ENCODE results near the gene PSEN1.

PSEN1 gene

DNA sequence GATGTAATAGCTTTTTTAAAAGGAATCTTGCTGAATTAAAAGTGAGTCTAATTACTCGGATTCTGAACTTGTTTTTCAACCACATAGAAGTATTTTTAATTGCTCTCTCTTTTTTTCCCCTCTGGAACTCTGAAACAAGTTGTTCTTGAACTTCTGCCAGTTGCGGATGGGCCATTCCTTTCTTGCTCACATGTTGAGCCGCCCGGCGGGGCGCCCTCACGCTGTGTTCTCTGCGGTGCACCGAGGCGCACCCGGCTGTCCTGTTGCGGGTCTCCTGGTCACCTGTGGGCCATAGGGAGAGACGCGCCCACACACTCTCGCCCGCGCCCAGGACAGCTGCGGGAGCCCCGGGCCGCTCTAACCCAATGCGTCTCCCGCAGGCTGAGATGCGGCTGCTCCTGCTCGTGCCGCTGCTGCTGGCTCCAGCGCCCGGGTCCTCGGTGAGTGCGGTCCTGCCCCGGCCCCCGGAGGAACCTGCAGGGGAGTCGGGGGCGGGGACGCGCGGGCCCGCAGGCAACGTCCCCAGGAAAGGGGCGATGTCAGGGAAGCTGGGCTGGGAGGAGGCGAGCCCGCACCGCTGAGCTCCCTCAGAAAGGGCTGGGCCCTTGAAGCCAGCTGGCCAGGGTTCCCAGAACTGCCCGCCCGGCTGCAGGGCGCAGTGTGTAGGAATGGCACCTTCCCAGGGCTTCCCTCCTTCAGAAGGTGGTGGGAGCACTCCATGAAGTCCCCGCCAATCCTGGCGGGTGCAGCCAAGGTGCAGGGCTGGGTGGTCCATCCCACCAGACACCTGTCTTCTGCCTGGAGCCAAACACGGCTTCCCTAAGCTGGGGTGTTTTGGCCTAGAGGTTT, 103.3 kb downstream of the PSEN1 start:
- FAIRE-seq, result peak; percentile 16
- DNase-seq (ENCODE audit: insufficient read length, low spot score), result no peak
- no peak for TF ChIP-seq PAX5 (IDR thresholded peaks at IDR 0.05; ENCODE audit: insufficient read depth, low read length, severe bottlenecking)
- no peak for TF ChIP-seq TAF1 (IDR thresholded peaks at IDR 0.05; ENCODE audit: low read depth, low read length)
- TF ChIP-seq POLR2A (IDR thresholded peaks at IDR 0.05; ENCODE audit: low read depth, low read length), result no peak
- TF ChIP-seq POU2F2 (IDR thresholded peaks at IDR 0.05; ENCODE audit: low read depth, low read length), result no peak
- TF ChIP-seq SPI1 (IDR thresholded peaks at IDR 0.05; ENCODE audit: low read depth, low read length), result no peak
- TF ChIP-seq POLR2AphosphoS5 (IDR thresholded peaks at IDR 0.05; ENCODE audit: low read depth, low read length), result no peak

DNA sequence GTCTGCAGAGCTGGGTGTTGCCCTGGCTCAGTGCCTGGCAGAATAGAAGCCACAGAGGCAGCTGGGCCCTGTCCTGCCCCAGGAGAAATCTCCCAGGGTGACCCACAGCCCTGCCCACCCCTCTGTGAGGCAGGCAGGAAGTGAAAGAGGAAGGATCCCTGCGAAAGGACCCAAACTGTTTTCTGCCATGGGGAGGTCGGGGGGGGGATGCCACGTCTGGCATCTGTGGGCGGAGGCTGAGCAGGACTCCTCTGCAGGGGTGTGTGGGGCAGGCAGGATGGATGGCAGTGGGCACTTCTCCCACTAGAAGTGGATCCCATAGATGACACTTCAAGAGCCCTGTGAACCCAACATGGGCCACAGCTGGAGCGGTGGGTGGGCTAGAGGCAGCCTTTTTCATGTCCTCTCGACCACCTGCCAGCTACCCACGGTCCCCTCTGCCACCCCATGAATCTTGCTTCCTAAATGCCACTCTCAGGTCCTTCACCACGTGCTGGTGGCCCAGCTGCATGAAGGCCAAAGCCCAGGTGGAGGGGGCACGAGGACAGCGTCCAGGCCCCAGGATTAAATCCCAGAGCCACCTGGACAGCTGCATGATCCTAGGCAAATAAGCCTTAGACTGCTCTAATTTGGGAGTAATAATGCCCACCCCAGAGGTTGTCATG, 104.6 kb downstream of the PSEN1 start:
- TF ChIP-seq SPI1 (IDR thresholded peaks at IDR 0.05; ENCODE audit: low read depth, low read length) (peak; percentile 56; the same call in 1 of the 2 replicates), POLR2AphosphoS5 (IDR thresholded peaks at IDR 0.05; ENCODE audit: low read depth, low read length) (no peak)
- FAIRE-seq (no peak), DNase-seq (ENCODE audit: insufficient read length, low spot score) (no peak)

DNA sequence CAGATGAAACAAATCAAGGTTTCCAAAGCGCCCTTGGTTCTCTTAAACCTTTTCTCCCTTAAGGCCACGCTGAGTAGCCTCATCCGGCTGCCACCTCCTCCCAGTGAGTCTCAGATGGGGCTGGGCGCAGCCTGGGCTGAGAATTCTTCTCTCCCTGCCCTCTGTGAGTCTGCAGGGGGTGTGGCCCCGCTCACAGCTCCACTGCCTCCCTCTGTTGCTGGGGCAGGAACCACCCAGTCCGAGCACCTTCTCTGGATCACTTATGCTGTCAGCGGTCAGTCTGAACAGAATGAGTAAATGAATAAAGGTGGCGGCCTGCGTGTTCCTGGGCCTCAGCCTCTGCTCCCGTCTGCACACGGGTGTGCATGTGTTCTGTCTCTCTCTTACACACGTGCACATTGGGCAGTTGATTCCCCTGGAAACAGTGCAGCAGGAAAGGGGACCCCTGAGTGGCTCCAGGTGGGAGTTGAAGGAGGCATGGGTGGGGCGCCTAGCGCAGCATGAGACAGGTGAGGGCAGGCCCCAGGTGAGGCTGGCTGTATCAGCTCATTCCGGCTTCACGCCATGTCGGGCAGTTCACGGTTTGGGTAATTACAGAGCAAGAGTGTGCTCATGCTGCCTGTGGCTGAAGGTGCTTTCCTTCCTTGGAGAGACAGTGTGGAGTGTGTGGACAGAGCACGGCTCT, 105.3 kb downstream of the PSEN1 start:
- FAIRE-seq (no peak), DNase-seq (ENCODE audit: insufficient read length, low spot score) (no peak)
- TF ChIP-seq TAF1 (IDR thresholded peaks at IDR 0.05; ENCODE audit: low read depth, low read length), result no peak
- no peak for TF ChIP-seq POLR2A (IDR thresholded peaks at IDR 0.05; ENCODE audit: low read depth, low read length)
- TF ChIP-seq POU2F2 (IDR thresholded peaks at IDR 0.05; ENCODE audit: low read depth, low read length), result no peak
- TF ChIP-seq PAX5 (IDR thresholded peaks at IDR 0.05; ENCODE audit: insufficient read depth, low read length, severe bottlenecking), result no peak
- no peak for TF ChIP-seq SPI1 (IDR thresholded peaks at IDR 0.05; ENCODE audit: low read depth, low read length)
- no peak for TF ChIP-seq POLR2AphosphoS5 (IDR thresholded peaks at IDR 0.05; ENCODE audit: low read depth, low read length)

- FAIRE-seq, result peak; percentile 45
- no peak for TF ChIP-seq POLR2A (IDR thresholded peaks at IDR 0.05; ENCODE audit: low read depth, low read length)
- no peak for TF ChIP-seq SPI1 (IDR thresholded peaks at IDR 0.05; ENCODE audit: low read depth, low read length)
- TF ChIP-seq POLR2AphosphoS5 (IDR thresholded peaks at IDR 0.05; ENCODE audit: low read depth, low read length), result no peak
- no peak for TF ChIP-seq POU2F2 (IDR thresholded peaks at IDR 0.05; ENCODE audit: low read depth, low read length)
- TF ChIP-seq TAF1 (IDR thresholded peaks at IDR 0.05; ENCODE audit: low read depth, low read length), result no peak
- TF ChIP-seq PAX5 (IDR thresholded peaks at IDR 0.05; ENCODE audit: insufficient read depth, low read length, severe bottlenecking), result no peak
- no peak for DNase-seq (ENCODE audit: insufficient read length, low spot score)
Measured at GRCh38 chr14:73242357-73242901, 106.1 kb downstream of the PSEN1 start.

GRCh38 chr14:73243341-73243740, 107.0 kb downstream of the PSEN1 start:
- DNase-seq (ENCODE audit: insufficient read length, low spot score) (no peak), FAIRE-seq (peak; percentile 60)
- TF ChIP-seq POLR2AphosphoS5 (IDR thresholded peaks at IDR 0.05; ENCODE audit: low read depth, low read length) (no peak), POU2F2 (IDR thresholded peaks at IDR 0.05; ENCODE audit: low read depth, low read length) (no peak), SPI1 (IDR thresholded peaks at IDR 0.05; ENCODE audit: low read depth, low read length) (no peak), TAF1 (IDR thresholded peaks at IDR 0.05; ENCODE audit: low read depth, low read length) (no peak), PAX5 (IDR thresholded peaks at IDR 0.05; ENCODE audit: insufficient read depth, low read length, severe bottlenecking) (no peak), POLR2A (IDR thresholded peaks at IDR 0.05; ENCODE audit: low read depth, low read length) (no peak)

- FAIRE-seq (no peak), DNase-seq (ENCODE audit: insufficient read length, low spot score) (no peak)
- TF ChIP-seq PAX5 (IDR thresholded peaks at IDR 0.05; ENCODE audit: insufficient read depth, low read length, severe bottlenecking), result no peak
- no peak for TF ChIP-seq TAF1 (IDR thresholded peaks at IDR 0.05; ENCODE audit: low read depth, low read length)
- no peak for TF ChIP-seq SPI1 (IDR thresholded peaks at IDR 0.05; ENCODE audit: low read depth, low read length)
- no peak for TF ChIP-seq POLR2AphosphoS5 (IDR thresholded peaks at IDR 0.05; ENCODE audit: low read depth, low read length)
- TF ChIP-seq POU2F2 (IDR thresholded peaks at IDR 0.05; ENCODE audit: low read depth, low read length), result no peak
- no peak for TF ChIP-seq POLR2A (IDR thresholded peaks at IDR 0.05; ENCODE audit: low read depth, low read length)
Measured at GRCh38 chr14:73243748-73244147, 107.4 kb downstream of the PSEN1 start.

DNA sequence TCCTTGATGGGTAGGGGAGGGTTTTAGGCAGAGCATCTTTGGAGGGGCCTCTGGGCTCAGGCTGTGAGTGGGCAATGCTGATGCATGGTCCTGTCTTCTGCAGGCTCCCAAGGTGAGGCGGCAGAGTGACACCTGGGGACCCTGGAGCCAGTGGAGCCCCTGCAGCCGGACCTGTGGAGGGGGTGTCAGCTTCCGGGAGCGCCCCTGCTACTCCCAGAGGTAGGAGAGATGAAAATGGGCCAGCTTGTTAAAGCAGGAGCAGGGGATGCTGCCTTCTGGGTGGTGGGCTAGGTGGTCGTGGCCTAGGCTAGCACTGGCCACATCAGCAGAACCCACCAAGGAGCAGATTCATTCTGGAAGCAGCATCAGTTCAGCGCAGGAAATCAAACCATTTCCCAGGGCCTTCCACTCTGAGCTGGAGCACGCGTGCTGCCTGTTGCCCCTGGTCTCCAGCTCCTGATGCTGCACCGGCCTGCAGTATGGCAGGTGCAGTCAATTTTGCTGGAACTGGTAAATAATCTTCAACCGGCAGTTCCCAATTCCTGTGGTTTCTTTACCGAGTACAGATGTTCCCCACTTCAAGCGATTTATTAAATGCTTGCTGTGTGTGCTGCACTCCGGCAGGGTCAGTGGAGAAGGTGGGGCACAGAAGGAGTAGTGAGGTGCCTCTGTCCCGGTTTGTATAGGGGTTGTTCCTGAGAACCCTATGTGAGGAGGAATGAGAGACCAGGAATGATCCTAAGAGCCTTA, 108.4 kb downstream of the PSEN1 start:
- DNase-seq (ENCODE audit: insufficient read length, low spot score) (no peak), FAIRE-seq (peak; percentile 5)
- TF ChIP-seq TAF1 (IDR thresholded peaks at IDR 0.05; ENCODE audit: low read depth, low read length) (no peak), POU2F2 (IDR thresholded peaks at IDR 0.05; ENCODE audit: low read depth, low read length) (no peak), PAX5 (IDR thresholded peaks at IDR 0.05; ENCODE audit: insufficient read depth, low read length, severe bottlenecking) (no peak), POLR2AphosphoS5 (IDR thresholded peaks at IDR 0.05; ENCODE audit: low read depth, low read length) (no peak), SPI1 (IDR thresholded peaks at IDR 0.05; ENCODE audit: low read depth, low read length) (no peak), POLR2A (IDR thresholded peaks at IDR 0.05; ENCODE audit: low read depth, low read length) (no peak)

DNA sequence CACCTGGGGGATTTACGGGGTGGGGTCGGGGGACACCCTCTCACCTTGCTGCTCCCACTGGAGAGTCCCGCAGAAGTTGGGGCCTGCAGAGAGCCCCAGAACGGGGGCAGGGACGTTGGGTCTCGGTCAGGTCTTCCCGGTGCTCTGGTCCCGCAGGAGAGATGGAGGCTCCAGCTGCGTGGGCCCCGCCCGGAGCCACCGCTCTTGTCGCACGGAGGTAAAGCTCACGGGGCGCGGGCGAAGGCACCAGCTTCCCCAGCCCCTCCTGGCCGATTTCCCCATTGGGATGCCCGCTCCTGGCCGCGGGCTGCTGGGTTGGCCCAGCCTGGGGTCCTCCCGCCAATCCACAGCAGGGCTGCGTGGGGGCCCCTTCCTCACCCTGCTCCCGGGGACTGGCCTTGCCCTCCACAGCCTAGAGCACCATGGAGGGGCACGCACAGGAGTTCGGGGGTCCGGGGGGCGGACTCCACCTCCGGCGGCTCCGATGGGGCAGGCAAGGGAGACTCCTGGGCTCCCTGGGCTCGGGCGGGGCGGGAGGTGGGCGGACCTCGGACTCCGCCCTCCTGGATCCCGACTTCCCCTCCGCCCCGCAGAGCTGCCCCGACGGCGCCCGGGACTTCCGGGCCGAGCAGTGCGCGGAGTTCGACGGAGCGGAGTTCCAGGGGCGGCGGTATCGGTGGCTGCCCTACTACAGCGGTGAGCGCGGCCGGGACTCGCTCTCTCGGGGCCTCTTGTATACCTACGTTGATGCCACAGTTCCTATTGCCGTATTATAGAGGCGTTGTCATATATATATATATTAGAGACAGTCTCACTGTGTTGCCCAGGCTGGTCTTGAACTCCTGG, 109.4 kb downstream of the PSEN1 start:
- TF ChIP-seq SPI1 (IDR thresholded peaks at IDR 0.05; ENCODE audit: low read depth, low read length) (peak; percentile 53), POLR2A (IDR thresholded peaks at IDR 0.05; ENCODE audit: low read depth, low read length) (no peak)
- DNase-seq (ENCODE audit: insufficient read length, low spot score), result peak; percentile 68
- peak; percentile 95 for FAIRE-seq

Measured in GM12891 (cell line).